Liver (tissue), 9 donors: ENCODE results near the gene PTPRN2. TPM values are rescaled to one million over a fixed set of nuclear protein-coding genes. Genes with fewer than 3 reads are reported as not detected.

ENCODE experiments used
- DNase-seq: peaks from one replicate; pipeline ENCODE4 v3.0.0-alpha.2; 2017; ENCODE audit warnings: low spot score
- H3K27ac ChIP-seq, 2 donors: one replicate each; pipeline ENCODE4 v1.7.0; 2013; ENCODE audit warnings: inconsistent platforms in 2 of 2, low read length in 2 of 2, control low read depth in 1 of 2, low read depth in 1 of 2, mild to moderate bottlenecking in 1 of 2
- H3K27me3 ChIP-seq, 4 donors: one replicate each; pipeline versions ENCODE4 v1.6.1 to v1.7.0; 2013; ENCODE audit warnings: low read length in 3 of 4, inconsistent platforms in 1 of 4, mild to moderate bottlenecking in 1 of 4, moderate library complexity in 1 of 4; ENCODE audit not compliant: control insufficient read depth in 4 of 4, insufficient read depth in 4 of 4
- H3K36me3 ChIP-seq, 4 donors: one replicate each; pipeline versions ENCODE4 v1.6.1 to v1.7.0; 2013; ENCODE audit warnings: low read length in 3 of 4, mild to moderate bottlenecking in 3 of 4, low read depth in 1 of 4, moderate library complexity in 1 of 4; ENCODE audit not compliant: control insufficient read depth in 4 of 4, insufficient read depth in 3 of 4
- H3K4me1 ChIP-seq, 4 donors: one replicate each; pipeline versions ENCODE4 v1.6.1 to v1.7.0; 2013; ENCODE audit warnings: low read length in 3 of 4, mild to moderate bottlenecking in 3 of 4, moderate library complexity in 1 of 4; ENCODE audit not compliant: control insufficient read depth in 4 of 4, insufficient read depth in 4 of 4
- H3K4me3 ChIP-seq, 3 donors: one replicate each; pipeline versions ENCODE4 v1.6.1 to v1.7.0; 2013; ENCODE audit warnings: low read length in 3 of 3, control low read depth in 1 of 3, low read depth in 1 of 3, mild to moderate bottlenecking in 1 of 3
- H3K9ac ChIP-seq, 2 donors: one replicate each; pipeline ENCODE4 v1.7.0; 2013; ENCODE audit warnings: low read length in 2 of 2, mild to moderate bottlenecking in 2 of 2, moderate library complexity in 2 of 2, control low read depth in 1 of 2, low read depth in 1 of 2
- H3K9me3 ChIP-seq, 4 donors: one replicate each; pipeline versions ENCODE4 v1.6.1 to v1.7.0; 2013; ENCODE audit warnings: low read length in 3 of 4; ENCODE audit not compliant: control insufficient read depth in 4 of 4
- FOXA1 ChIP-seq: IDR thresholded peaks from 2 replicates; pipeline ENCODE4 v1.6.1; 2016; ENCODE audit warnings: antibody characterized with exemption
- FOXA2 ChIP-seq: IDR thresholded peaks from 2 replicates; pipeline ENCODE4 v1.6.1; 2016; ENCODE audit warnings: antibody characterized with exemption
- GABPA ChIP-seq, 2 donors: IDR thresholded peaks in 1 of 2; conservative IDR thresholded peaks in 1 of 2; 2 replicates each; pipeline ENCODE4 v1.6.1; 2016; ENCODE audit warnings: antibody characterized with exemption in 2 of 2, mild to moderate bottlenecking in 1 of 2, moderate library complexity in 1 of 2
- HNF4A ChIP-seq, 2 donors: conservative IDR thresholded peaks; 2 replicates each; pipeline ENCODE4 v1.6.1; 2016; ENCODE audit warnings: antibody characterized with exemption in 2 of 2, mild to moderate bottlenecking in 2 of 2
- HNF4G ChIP-seq: IDR thresholded peaks from 2 replicates; pipeline ENCODE4 v1.6.1; 2016; ENCODE audit warnings: antibody characterized with exemption
- NR2F2 ChIP-seq: IDR thresholded peaks from 2 replicates; pipeline ENCODE4 v1.6.1; 2016; ENCODE audit warnings: antibody characterized with exemption
- RAD21 ChIP-seq, 2 donors: IDR thresholded peaks; 2 replicates each; pipeline ENCODE4 v1.6.1; 2016; ENCODE audit warnings: antibody characterized with exemption in 2 of 2, mild to moderate bottlenecking in 2 of 2
- RXRA ChIP-seq, 2 donors: IDR thresholded peaks; 2 replicates each; pipeline ENCODE4 v1.6.1; 2017 to 2018; ENCODE audit warnings: antibody characterized with exemption in 2 of 2, mild to moderate bottlenecking in 1 of 2
- TAF1 ChIP-seq: conservative IDR thresholded peaks from 2 replicates; pipeline ENCODE4 v1.6.1; 2016; ENCODE audit warnings: antibody characterized with exemption, mild to moderate bottlenecking
- YY1 ChIP-seq: IDR thresholded peaks from 2 replicates; pipeline ENCODE4 v1.6.1; 2016; ENCODE audit warnings: antibody characterized with exemption, mild to moderate bottlenecking
- WGBS: extraction: QIAGEN DNeasy Blood & Tissue Kit; methylation state at CpG from one replicate; pipeline ENCODE4 v1.1.7; 2013; 5-methylcytosine and 5-hydroxymethylcytosine counted together
- polyA plus RNA-seq, 2 donors: library from polyadenylated mRNA; stranded (reverse) in 1 of 2; unstranded in 1 of 2; fragments of 200-250 nt in 1 of 2; fragments of >200 nt in 1 of 2; fragmentation: Nextera tagmentation in 1 of 2; extraction: Ambion mirVana in 1 of 2; gene quantifications; one replicate each; pipeline versions ENCODE4 v1.2.1 to v1.2.3, GENCODE V29; 2013 to 2015
- total RNA-seq, 2 donors: library from RNA; depleted of rRNA; stranded (reverse); fragments of >200 nt; gene quantifications; one replicate each; pipeline ENCODE4 v1.2.3, GENCODE V29; 2014
- TF ChIP-seq, protein P1 (sequence below): fragments of 150-350 bp; IDR thresholded peaks from 2 replicates; pipeline ENCODE4 v1.5.1; 2017; ENCODE audit warnings: improper control_type of control experiment, low read depth, low read length; ENCODE audit not compliant: missing input control
- TF ChIP-seq, protein P2 (sequence below): IDR thresholded peaks from 2 replicates; pipeline ENCODE4 v1.6.1; 2016; ENCODE audit warnings: antibody characterized with exemption, mild to moderate bottlenecking
- TF ChIP-seq, protein P3 (sequence below): IDR thresholded peaks from 2 replicates; pipeline ENCODE4 v1.6.1; 2016; ENCODE audit warnings: antibody characterized with exemption
- TF ChIP-seq, protein P4 (sequence below): IDR thresholded peaks from 2 replicates; pipeline ENCODE4 v1.6.1; 2016; ENCODE audit warnings: antibody characterized with exemption
- donor health status: healthy.
- donor health status: healthy.
- donor health status: healthy.
- donor health status: healthy.
- donor health status: healthy.

PTPRN2 gene
- total and polyA plus RNA-seq, 4 donors: 0.75 to 1.9 (median 1.1) TPM

DNA sequence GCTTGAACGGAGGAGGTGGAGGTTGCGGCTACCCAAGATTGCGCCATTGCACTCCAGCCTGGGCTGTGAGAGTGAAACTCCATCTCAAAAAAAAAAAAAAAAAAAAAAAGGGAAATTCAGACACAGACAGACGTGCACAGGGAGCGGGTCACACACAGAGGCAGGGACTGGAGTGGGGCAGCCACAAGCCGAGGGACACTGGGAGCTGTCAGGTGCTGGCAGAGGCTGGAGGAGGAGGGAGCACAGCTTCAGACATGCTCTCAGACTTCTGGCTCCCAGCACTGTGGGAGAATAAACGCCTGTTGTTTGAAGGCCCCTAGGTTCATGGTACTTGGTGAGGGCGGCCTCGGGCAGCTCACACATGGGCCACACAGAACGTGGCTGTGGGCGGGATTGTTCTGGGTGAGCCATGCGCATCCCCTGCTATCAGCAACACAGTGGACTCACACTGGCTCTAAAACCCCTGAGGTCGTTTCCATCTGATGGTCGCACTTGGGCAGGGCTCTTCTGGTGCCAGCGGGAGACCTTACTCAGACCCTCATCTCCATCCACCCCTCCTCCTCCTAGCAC, 874.9 kb downstream of the PTPRN2 start:
- Histone ChIP-seq H3K9me3 (no peaks in the 10 kb centered on the region), H3K27ac (no peak overlapping the region), H3K9ac (no peak overlapping the region), H3K4me1 (no peaks in the 10 kb centered on the region), H3K27me3 (peaks cover 0 to 3% (median 0%) of the 10 kb centered on the region in 4 donors), H3K36me3 (no peaks in the 10 kb centered on the region), H3K4me3 (no peak overlapping the region)
- no peak for TF ChIP-seq TAF1
- TF ChIP-seq, protein P1, sequence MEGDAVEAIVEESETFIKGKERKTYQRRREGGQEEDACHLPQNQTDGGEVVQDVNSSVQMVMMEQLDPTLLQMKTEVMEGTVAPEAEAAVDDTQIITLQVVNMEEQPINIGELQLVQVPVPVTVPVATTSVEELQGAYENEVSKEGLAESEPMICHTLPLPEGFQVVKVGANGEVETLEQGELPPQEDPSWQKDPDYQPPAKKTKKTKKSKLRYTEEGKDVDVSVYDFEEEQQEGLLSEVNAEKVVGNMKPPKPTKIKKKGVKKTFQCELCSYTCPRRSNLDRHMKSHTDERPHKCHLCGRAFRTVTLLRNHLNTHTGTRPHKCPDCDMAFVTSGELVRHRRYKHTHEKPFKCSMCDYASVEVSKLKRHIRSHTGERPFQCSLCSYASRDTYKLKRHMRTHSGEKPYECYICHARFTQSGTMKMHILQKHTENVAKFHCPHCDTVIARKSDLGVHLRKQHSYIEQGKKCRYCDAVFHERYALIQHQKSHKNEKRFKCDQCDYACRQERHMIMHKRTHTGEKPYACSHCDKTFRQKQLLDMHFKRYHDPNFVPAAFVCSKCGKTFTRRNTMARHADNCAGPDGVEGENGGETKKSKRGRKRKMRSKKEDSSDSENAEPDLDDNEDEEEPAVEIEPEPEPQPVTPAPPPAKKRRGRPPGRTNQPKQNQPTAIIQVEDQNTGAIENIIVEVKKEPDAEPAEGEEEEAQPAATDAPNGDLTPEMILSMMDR: no peak
- WGBS: 76% methylated on average over 15 of the region's 15 CpGs
- no peak for DNase-seq

DNA sequence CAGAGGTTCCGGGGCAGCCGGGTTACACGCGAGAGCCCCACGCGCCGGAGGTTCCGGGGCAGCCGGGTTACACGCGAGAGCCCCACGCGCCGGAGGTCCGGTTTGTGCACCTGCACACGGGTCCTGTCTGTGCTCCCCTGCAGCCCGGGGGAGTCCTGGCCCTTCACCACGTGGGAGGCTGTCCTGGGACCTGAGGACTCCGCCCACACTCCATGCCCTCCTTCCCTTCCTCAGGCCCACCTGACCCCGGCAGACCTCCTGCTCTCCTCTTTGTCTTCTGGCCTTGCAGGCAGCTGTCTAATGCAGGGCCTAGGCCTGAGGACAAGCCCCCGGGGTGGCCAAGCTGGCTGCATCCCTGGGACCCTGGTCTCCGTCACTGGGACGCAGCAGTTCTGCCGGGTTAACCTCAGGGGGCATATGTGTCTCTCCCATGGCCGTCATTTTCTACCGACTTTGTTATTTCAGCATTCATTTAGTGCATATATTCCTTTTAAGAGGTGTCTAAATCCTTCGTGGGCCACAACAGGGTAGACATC, 876.2 kb downstream of the PTPRN2 start:
- Histone ChIP-seq H3K9ac (no peak overlapping the region), H3K27me3 (peaks cover 0 to 3% (median 0%) of the 10 kb centered on the region in 4 donors), H3K9me3 (no peaks in the 10 kb centered on the region), H3K4me3 (no peak overlapping the region), H3K27ac (no peak overlapping the region), H3K36me3 (no peaks in the 10 kb centered on the region), H3K4me1 (no peaks in the 10 kb centered on the region)
- no peak for TF ChIP-seq FOXA2
- no peak for DNase-seq
- WGBS: 63% methylated on average over 12 of the region's 27 CpGs

DNA sequence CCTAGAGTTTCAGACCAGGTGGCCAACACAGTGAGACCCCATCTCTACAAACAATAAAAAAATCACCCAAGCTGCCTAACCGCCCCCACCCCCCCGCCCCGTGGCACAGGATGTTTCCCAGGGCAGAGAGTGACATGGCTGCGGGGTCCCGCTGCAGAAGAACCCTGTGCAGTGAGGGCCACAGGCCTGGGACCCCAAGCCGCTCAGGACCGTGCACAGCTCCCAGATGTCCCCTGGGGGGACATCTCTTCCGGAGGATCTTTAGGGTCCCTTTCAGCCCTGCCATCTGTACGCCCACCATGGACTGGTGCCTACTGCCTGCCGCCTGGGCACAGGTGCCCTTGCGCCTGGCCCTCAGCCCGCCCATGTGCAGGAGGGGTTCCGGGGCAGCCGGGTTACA, 877.2 kb downstream of the PTPRN2 start:
- 81% methylated on average over 14 of the region's 14 CpGs for WGBS
- no peak for DNase-seq
- H3K27ac ChIP-seq: no peak overlapping the region
- no peak overlapping the region for H3K9ac ChIP-seq
- TF ChIP-seq HNF4G: no peak
- TF ChIP-seq, protein P2, sequence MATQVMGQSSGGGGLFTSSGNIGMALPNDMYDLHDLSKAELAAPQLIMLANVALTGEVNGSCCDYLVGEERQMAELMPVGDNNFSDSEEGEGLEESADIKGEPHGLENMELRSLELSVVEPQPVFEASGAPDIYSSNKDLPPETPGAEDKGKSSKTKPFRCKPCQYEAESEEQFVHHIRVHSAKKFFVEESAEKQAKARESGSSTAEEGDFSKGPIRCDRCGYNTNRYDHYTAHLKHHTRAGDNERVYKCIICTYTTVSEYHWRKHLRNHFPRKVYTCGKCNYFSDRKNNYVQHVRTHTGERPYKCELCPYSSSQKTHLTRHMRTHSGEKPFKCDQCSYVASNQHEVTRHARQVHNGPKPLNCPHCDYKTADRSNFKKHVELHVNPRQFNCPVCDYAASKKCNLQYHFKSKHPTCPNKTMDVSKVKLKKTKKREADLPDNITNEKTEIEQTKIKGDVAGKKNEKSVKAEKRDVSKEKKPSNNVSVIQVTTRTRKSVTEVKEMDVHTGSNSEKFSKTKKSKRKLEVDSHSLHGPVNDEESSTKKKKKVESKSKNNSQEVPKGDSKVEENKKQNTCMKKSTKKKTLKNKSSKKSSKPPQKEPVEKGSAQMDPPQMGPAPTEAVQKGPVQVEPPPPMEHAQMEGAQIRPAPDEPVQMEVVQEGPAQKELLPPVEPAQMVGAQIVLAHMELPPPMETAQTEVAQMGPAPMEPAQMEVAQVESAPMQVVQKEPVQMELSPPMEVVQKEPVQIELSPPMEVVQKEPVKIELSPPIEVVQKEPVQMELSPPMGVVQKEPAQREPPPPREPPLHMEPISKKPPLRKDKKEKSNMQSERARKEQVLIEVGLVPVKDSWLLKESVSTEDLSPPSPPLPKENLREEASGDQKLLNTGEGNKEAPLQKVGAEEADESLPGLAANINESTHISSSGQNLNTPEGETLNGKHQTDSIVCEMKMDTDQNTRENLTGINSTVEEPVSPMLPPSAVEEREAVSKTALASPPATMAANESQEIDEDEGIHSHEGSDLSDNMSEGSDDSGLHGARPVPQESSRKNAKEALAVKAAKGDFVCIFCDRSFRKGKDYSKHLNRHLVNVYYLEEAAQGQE: no peak
- TF ChIP-seq HNF4A (conservative IDR thresholded peaks at IDR 0.05): no peak
- no peak for TF ChIP-seq FOXA2
- TF ChIP-seq FOXA1: no peak
- TF ChIP-seq, protein P1: no peak
- no peak for TF ChIP-seq NR2F2
- TF ChIP-seq, protein P3, sequence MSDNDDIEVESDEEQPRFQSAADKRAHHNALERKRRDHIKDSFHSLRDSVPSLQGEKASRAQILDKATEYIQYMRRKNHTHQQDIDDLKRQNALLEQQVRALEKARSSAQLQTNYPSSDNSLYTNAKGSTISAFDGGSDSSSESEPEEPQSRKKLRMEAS: no peak
- no peak for TF ChIP-seq RXRA (IDR thresholded peaks at IDR 0.05)
- TF ChIP-seq, protein P4, sequence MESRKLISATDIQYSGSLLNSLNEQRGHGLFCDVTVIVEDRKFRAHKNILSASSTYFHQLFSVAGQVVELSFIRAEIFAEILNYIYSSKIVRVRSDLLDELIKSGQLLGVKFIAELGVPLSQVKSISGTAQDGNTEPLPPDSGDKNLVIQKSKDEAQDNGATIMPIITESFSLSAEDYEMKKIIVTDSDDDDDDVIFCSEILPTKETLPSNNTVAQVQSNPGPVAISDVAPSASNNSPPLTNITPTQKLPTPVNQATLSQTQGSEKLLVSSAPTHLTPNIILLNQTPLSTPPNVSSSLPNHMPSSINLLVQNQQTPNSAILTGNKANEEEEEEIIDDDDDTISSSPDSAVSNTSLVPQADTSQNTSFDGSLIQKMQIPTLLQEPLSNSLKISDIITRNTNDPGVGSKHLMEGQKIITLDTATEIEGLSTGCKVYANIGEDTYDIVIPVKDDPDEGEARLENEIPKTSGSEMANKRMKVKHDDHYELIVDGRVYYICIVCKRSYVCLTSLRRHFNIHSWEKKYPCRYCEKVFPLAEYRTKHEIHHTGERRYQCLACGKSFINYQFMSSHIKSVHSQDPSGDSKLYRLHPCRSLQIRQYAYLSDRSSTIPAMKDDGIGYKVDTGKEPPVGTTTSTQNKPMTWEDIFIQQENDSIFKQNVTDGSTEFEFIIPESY: no peak
- TF ChIP-seq GABPA (IDR thresholded peaks at IDR 0.05 in 1 of 2, conservative IDR thresholded peaks at IDR 0.05 in 1 of 2): no peak
- TF ChIP-seq RAD21 (IDR thresholded peaks at IDR 0.05): no peak
- no peak for TF ChIP-seq TAF1
- TF ChIP-seq YY1: no peak
- H3K4me3 ChIP-seq: no peak overlapping the region
- H3K4me1 ChIP-seq: no peaks in the 10 kb centered on the region
- no peaks in the 10 kb centered on the region for H3K36me3 ChIP-seq
- H3K27me3 ChIP-seq: peaks cover 0 to 3% (median 0%) of the 10 kb centered on the region in 4 donors
- H3K9me3 ChIP-seq: no peaks in the 10 kb centered on the region
